ENCODE results near the gene SND1.

GRCh38 chr7:128081351-128081750 is 429.4 kb downstream of the SND1 start:
- TF ChIP-seq REST (IDR thresholded peaks at IDR 0.05; ENCODE audit: low read depth, low read length) (no peak), ZNF622 (IDR thresholded peaks at IDR 0.05) (no peak), POLR2A (IDR thresholded peaks at IDR 0.05; ENCODE audit: low read depth, low read length) (0 out of 2 replicates have a peak, but pooled peaks have one; percentile 6), CHD1 (IDR thresholded peaks at IDR 0.05; ENCODE audit: low read depth, low read length) (no peak), CTCF (IDR thresholded peaks at IDR 0.05 in 2 of 3, conservative IDR thresholded peaks at IDR 0.05 in 1 of 3; ENCODE audit: control insufficient read depth in 2 of 3, extremely low read depth in 1 of 3, insufficient read depth in 1 of 3, low read depth in 3 of 3, low read length in 3 of 3) (no peak), PAX8 (IDR thresholded peaks at IDR 0.05) (no peak), POLR2AphosphoS5 (IDR thresholded peaks at IDR 0.05; ENCODE audit: low read length) (no peak), ATF7 (IDR thresholded peaks at IDR 0.05; ENCODE audit: low read depth) (no peak), TAF1 (IDR thresholded peaks at IDR 0.05; ENCODE audit: borderline replicate concordance, low read depth, low read length) (no peak), HDAC6 (IDR thresholded peaks at IDR 0.05; ENCODE audit: unreplicated experiment) (no peak), NFIC (IDR thresholded peaks at IDR 0.05; ENCODE audit: low read depth, low read length) (no peak)

Measured in GM12878 (cell line).